Tongue (tissue), 2 donors: ENCODE results near the gene KLF6. TPM values are rescaled to one million over a fixed set of nuclear protein-coding genes. Genes with fewer than 3 reads are reported as not detected.
A peak's percentile ranks its signal among the peaks of the same experiment; 100 is the strongest.

ENCODE experiments used
- DNase-seq: peaks from one replicate; pipeline ENCODE4 v3.0.0-alpha.2; 2015
- total RNA-seq: library from RNA; depleted of rRNA; stranded (reverse); fragments of >200 nt; gene quantifications from one replicate; pipeline ENCODE4 v1.2.3, GENCODE V29; 2014

KLF6 gene
- total RNA-seq, 1 donor from 2014 or later = 93.0 TPM

DNA sequence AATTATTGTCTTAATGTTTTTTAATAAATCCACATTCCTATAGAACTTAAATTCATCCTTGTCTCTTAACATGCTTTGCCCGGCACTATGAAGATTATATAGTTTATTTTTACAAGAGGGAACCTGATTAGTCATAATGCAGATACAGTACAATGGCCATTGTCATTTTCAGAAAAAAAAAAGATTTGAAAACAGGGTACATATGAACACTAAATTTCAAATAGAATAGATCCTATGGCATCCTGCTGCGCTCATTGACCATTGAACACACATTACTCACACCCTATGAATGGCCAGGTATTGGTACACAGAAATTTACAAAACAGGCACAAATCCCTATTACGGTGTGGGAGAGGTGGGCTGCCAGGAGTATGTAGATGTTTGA is 2.0 kb upstream of the KLF6 start:
- no peak for DNase-seq

DNA sequence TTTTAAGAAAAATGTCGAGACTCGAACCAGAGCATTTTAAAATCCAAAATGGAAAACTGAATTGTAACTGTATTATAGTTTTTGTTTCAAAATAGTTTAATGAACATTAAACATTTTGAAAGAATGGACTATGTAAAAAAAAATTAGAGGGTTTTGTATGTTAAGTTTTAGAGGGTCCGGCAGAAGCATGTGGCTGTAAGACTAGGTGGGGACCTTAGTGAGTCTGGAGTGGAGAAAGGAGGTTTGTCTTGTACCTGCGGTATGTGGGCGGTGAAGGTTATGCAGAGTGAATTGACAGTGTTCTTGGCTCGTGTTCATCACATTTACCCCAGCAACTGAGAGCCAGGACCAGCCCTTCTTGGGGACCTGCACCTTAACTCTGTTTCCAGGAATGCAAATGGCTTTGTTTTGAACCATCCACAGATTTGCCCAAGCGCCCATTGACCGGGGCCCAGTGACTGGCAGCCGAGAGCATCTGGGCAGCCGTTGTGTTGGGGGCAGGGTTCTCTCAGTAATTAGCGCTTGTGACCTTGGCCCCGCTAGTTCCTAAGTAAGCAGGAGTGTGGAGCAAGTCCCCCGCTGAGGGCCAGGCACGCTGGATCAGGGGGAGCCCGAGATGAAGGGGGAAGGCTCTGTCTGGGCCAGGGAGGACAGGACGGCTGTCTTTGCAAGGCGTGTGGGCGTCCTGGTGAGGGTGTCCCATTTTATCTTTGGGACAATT is 1.4 kb upstream of the KLF6 start:
- peak; percentile 48 for DNase-seq

DNA sequence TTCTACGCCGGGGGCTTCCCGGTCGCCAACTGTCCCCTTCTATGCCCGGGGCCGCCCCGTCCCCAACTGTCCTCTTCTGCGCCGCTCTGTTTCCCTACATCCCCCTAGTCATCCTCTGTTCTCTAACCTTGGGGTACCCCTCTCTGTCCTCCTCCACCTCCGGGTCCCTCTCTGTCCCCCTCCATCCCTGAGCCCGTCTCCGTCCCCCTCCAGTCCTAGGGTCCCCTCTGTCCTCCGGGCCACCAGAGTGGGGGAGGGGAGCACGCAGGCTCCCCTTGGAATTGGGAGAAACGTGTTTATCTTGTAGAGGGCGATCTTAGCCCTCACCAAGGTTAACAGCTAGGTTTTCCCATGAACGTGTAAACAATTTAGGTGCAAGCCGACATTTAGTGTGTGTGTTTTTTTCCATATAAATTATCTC is 852 bp upstream of the KLF6 start:
- peak; percentile 74 for DNase-seq

DNA sequence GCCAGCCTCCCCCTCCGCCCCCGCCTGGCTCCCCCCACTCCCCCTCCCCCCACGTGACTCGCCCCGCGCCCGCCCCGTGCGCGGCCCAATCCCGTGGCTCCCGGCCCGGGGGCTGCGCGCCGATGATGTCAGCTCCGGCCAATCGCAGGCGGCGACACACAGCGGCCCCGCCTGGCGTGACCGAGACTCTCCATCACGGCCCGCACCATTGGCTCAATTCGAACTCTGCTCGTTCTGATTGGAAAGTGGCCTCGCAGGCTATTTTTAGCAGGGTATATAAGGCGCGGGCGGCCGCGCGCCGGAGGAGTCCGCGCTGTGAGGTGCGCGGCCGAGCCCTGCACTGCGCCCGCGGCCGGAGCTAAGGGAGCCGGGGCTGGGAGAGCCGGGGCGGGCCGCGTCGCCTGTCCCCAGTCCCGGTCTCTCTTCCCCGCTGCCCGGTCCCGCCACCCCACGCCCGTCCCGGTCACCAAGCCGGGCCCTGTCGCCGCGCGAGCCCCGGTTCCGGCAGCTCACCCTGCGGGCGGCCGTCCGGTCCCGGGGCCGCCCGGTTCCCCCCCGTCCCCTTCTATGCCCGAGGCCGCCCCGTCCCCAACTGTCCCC is 342 bp upstream of the KLF6 start:
- DNase-seq = peak; percentile 99

DNA sequence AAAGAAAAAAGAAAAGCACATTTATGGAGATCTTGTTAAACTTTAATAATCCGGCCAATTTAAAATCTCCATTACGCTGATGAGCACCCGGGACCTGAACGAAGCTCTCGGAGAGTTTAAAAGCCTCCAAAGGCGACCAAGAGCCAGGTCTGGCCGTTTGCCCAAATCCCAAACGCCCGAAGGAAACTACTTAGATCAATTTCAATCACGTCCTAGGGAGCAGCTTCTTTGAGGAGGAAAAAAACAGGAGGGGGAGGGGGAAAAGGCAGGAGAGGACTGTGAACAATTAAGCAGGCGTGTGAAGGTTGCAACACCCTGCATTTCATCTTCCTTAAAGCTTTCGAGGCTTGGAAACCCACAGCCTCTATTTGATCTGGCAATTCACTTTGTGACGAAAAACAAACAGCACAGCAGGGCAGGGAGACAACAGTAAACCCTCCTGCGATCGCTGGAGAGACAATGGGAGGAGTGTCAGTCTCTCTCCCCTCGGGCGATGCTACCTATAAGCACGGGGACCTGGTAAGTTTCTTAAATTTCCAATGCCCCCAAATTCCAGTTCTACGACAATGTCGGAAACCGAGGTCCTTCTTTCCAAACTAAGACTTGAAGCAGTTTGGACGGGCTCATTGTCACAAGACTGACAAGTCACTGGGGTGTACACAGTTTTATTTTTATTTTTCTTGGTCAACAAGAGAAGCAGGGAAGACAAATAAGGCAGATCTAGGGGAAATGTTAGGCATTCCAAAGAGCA is 1.2 kb downstream of the KLF6 start:
- peak; percentile 93 for DNase-seq

DNA sequence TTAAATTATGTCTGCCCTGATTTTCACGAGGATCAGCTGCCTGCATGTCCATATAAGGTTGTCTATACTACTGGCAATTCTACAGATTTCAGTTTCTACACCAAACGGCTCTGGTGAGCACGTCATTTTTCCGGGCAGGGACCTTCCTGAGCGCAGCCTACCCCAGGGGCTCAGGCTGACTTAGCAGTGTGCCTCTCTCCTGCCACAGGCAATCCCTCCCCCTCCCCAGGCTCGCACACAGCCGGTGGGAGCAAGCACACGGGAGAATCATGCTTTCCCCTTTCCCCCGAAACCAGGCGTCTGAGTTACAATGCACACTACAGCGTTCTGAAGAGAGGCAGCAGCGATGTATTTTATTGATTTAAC is 1.7 kb downstream of the KLF6 start:
- peak; percentile 89 for DNase-seq

DNA sequence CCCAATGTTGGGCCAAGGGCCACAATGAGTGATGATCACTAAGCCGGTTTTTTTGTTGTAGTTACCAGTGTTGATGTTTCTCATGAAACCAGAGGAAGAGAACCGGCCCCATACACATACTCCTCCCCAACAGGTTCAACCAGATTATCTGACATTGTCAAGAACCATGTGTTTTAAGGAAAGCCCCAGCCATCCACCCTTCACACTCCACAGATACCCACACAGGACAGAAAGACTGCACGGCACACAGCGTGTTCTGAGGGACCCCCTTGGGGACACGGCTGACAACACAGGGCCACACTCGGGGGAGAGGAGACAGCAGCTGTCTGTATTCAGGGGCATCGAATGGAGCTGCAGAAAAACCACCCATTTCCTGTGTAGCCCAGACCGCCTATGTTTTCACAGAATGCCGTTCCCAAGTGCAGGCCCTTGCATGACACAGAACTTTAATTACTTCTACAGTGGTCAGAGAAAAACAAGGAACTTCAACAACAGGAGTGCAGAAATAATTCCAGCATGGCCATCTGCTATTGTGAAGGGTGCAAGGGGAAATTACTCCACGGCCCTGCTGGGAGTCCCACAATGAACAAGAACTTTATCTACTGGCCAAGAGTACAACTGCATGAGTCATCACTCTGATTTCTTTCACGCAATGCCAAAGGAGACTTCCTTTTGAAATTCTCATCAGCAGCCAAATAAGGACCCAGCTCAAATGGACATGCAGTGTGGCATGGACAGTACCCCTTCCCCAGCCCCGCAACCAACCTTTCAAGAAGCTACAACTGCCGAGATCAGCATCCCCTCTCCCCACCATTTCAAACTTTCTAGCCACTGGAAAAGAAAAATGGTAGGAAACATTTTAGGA is 2.3 kb downstream of the KLF6 start:
- DNase-seq = peak; percentile 87

DNA sequence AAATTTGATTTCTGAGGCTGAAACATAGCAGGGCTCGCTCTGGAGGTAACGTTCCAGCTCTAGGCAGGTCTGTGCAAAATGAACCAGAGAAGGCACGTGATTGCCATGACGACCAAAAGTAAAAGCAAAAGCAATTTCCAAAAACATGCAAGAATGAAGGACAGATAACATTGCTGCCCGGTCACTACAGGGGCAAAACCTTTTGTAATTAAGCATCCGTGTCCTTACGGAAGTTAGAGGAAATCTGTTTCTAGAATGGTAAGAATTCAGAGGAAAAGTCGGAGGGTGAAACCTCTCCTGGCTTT is 2.9 kb downstream of the KLF6 start:
- peak; percentile 73 for DNase-seq

DNA sequence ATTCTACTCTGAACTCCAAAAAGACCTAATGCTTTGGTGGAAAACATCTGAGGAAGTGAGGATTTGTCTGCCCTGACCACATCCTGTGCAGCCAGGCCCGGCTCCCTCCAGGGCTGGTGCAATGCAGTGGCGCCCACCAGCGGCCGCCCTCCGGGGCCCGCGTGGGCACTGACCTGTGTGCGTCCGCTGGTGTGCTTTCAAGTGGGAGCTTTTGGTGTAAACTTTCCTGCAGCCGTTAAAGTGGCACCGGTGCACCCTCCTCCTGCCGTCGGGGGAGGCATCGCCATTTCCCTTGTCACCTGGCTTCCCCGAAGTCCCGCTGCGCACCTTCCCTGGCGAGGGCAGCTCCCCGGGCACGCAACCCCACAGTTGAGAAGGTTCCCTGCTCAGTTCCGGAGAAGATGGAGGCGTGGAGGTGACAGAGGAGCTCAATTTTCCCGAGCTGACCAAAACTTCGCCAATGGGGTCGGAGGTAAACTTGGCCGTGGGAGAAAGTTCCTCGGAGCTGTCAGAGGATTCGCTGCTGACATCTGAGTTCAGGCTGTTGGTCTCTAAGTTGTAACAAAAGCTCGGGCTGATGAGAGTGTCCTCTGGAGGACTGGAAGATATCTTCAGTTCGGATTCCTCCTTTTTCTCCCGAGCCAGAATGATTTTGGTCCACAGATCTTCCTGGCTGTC is 3.4 kb downstream of the KLF6 start:
- DNase-seq = peak; percentile 22

DNA sequence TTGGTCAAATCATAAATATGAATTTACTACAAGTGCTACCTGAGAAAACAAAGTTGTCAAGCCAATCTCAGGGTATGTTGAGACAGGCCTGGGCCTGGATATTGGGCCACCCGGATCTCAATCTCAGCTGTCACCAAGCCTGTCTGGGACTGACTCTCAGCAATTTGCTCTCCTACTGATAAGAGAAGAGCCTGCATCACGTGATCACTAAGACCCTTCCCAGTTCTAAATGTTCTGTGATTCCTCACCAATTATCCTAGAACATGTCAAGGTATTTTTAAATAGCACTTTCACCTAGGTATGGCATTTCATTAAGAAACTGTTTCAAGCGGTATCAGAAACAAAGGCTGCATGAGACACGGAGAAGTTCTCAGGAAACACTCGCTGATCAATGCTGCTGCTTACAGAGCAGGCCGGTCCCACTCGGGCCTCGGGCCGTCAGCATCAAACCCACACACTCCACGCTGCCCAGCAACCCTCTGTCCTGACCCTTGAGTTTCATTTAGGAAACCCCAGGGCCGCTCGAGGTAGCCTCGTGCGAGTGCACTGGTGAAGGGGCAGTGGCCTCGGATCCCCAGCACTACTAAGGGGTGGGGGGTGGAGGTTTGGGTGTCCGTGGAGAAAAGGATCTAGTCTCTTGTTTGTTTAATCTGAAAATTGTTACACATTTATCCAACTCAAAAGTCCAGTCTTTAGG is 4.1 kb downstream of the KLF6 start:
- DNase-seq = peak; percentile 13

DNA sequence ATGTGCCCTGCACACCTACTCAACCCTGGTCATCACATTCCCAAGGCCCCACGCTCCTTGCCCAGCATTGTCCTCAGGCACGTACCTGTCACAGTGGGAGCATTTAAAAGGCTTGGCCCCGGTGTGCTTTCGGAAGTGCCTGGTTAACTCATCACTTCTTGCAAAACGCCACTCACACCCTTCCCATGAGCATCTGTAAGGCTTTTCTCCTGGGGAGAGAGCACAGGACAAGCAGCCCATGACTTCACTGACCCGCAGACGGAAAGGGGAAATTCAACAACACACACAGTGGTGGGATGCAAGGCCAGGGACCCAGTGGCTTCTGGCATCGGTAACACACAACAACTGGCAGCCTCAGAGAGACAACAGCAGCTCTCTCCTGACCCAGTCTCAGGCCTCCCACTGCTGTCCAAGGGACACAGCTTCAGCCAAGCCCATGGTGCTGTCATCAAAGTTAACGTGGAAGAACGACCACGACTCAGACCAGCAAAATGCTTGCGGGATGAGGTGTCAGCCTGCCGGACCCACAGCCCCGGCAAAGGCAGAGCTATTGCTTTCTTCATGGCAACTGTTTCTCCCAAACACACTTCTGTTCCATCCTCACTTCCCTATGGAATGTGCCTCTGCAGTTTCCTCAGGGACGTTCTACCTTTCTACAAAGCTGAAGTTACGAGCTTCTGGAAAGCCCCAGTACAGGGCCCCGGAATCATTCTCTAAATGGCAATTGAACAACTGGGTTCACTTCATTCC is 4.8 kb downstream of the KLF6 start:
- peak; percentile 24 for DNase-seq

DNA sequence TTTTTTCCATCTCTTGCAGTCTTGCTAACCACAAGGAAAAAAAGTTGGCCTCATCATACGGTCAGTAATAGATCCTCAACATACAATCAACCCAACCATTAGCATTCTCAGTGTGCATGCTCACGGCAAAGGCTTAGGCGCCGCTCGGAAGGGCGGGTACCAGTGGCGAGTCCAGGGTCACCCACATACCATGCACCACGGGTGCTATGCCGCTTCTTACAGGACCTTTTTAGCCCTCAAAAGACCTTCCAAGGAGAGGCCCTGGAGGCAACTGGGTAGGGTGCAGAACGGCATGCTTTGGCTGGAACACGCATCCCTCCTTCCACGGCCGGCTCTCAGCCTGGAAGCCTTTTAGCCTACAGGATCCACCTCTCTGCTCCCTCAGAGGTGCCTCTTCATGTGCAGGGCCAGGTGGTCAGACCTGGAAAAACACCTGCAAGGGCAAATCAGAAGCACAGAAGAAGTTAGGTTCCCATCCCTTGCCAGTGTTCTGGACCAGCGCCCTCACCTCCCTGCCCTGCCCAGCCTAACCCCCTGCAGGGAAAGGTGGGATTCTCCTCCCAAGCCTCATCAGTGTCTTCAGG is 5.8 kb downstream of the KLF6 start:
- no peak for DNase-seq

DNA sequence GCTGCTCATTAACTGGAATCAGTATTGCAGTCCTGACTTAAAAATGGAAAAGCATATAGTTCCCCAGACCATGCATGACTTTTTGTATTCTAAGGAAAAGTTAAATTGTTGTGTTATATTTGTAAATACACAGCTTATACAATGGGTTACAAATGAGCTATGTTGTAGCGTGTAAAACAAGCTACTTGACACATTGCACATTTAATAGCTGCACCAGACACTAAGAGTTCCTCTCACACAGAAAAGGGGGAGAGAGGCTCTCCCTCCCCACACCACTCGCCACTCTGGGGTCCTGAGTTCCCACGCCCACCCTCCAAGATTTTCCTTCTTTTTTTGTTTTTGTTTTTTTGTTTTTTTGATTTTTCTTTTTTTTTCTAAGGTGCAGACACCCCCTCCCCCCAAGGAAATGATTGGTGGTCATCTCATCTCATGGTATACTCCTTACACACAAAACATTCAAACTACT is 6.3 kb downstream of the KLF6 start:
- DNase-seq = no peak

DNA sequence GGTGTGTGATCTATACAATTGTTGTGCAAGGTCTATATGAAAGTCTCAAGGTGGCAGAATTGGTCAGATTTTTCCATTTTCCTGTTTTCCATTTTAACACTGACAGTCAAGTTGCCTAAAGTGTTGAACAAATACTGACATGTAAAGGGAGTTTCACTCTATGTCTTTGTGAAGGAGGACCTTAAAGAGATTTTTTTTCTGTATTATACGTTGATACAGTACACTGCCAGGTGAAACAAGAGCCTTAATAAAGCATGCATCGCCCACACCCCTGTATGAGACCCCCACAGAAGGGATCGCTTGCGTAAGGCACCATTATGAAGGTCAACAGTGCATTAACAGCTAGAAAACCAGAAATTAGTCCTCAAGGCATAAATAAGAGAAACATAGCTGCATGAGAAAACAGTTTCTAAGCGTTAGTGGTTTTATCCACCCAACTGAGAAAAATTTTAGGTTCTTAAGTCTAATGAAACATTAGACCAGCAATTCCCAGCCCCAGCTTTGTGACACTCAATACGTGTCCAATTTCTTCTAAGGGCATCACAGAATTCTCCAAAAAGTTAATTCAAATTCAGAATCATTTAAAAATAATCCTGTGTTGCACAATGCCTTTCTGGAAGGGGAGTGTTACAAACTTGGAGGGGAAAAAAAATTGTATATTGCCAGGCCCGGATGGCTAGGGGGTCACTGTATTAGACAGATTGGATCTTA is 6.9 kb downstream of the KLF6 start:
- DNase-seq = peak; percentile 16

DNA sequence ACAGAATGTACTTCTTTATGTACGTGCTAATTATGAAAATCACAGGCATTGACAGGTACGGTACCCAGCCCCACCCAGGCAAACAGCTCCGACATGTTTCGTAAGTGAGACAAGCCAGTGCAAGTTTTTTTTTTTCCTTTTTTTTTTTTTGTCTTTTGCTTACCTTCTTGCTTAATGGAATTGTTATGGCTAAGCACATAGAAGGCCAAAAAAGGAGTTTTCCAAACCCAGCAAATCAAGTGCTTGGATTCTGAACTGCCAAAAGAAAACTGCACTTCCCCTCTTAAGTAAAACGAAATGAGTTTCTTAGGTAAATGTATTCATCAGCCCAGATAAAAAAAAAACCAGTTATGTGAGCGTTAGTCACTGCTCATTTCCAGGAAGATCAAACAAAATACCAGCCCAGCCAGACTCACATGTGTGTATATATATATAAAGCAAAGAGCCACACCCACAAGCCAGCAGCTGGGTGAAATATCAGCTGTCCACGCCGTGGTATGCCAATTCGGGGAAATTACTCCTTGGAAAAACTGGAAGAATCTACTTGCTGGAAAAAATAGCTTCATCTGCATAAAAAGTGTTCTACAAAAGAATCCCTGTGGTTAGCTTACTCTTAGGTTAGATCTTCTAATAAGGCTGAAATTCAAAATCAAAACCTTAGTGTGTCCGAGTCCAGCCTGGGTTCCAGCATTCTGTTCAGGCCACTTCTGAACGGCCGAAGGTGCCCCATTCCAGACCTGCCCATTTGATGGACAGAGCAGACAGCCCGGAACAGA is 8.0 kb downstream of the KLF6 start:
- peak; percentile 87 for DNase-seq

DNA sequence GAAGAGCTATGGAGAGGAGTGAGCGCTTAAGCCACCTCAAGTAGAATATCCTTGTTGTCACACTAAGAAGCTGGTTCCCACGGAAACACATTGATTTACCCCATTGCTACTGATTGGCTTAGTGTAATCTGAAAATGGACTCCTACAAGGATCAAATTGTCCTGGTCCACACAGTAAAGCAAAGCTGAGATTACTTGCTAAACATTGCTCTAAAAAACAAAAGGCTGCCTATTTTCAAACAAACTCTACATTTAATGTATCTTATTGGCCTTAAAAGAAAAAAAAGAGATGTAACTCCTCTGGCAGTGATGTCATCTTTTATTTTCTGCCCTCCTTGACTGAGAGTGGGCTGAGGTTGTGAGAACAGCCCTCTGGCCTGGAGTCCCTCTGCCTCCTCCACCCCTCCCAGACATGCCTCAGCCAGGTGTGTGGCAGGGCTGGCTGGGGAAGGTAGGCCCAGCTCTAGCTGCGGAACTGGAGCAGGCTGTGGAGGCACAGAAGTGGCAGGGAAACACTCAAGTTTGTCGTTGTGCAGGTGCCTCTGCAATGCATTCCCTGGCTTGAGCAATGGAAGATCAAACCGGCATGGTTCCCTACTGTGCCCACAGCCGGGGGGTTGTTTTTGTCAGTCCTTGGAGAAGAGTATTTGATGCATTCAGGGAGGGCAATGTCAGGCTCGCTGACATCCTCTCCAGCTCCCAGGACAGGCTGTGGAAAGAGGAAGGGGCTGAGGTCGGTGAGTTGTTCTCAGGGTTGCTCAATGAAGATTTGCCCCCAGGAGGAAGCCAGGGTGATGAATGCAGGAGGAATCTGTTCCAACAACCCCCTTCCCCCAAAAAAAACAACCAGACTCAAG is 9.1 kb downstream of the KLF6 start:
- peak; percentile 49 for DNase-seq

DNA sequence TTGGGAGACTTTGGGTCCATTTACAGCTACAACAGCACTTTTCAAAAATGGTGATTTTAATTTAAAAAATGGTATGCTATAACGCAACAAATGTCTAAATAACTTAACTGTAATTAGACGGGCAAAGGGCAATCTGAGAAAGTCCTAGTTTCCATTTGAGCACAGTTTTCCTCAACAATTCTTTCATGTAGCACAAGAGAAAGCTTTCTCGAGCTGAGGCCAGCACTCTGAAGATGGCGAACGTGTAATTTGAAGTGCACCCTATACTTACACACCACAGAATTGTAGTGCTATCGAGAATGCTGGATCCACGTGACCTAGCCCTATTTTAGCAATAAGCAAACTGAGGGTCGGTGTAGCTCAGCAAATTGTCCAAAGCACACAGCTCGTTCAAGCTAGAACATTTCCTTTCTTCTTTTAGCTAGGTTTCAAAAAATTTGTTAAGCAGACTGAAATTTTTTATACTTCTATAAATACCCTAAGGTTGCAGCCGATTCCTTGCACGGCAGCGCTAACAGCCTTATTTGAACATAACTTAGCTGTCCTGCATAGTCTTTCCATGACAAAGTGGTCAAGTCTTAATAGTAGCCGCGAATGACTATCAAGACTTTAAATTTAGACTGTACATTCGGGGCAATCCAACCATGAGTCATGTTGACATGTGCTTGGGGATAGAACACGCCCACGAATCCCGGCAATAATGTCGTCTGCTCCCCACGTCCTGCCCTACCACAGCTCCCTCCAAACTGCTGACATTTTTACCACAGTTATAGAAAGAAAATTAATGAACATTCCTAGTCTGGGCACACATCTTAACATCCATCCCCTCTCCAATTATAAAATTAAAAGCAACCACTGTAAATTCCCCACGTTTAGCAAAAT is 10.0 kb downstream of the KLF6 start:
- peak; percentile 52 for DNase-seq
